ENCODE results near the gene DNAH10. TPM values are rescaled to one million over a fixed set of nuclear protein-coding genes. Genes with fewer than 3 reads are reported as not detected.

The DNAH10 gene
- total RNA-seq, 1 donor from 2014 or later = 1.0 TPM

- H3K36me3 Mint-ChIP-seq (ENCODE audit: insufficient read depth) = peaks cover 2% of the 10 kb centered on the region
- no peak for DNase-seq (ENCODE audit: low spot score, unreplicated experiment)
- H3K4me3 Mint-ChIP-seq (ENCODE audit: low read depth) = no peak overlapping the region
- TF ChIP-seq, protein P1, sequence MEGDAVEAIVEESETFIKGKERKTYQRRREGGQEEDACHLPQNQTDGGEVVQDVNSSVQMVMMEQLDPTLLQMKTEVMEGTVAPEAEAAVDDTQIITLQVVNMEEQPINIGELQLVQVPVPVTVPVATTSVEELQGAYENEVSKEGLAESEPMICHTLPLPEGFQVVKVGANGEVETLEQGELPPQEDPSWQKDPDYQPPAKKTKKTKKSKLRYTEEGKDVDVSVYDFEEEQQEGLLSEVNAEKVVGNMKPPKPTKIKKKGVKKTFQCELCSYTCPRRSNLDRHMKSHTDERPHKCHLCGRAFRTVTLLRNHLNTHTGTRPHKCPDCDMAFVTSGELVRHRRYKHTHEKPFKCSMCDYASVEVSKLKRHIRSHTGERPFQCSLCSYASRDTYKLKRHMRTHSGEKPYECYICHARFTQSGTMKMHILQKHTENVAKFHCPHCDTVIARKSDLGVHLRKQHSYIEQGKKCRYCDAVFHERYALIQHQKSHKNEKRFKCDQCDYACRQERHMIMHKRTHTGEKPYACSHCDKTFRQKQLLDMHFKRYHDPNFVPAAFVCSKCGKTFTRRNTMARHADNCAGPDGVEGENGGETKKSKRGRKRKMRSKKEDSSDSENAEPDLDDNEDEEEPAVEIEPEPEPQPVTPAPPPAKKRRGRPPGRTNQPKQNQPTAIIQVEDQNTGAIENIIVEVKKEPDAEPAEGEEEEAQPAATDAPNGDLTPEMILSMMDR (IDR thresholded peaks at IDR 0.05; ENCODE audit: unreplicated experiment) = no peak
- H3K4me1 Mint-ChIP-seq (ENCODE audit: low read depth) = peaks cover 36% of the 10 kb centered on the region
- H3K9me3 Mint-ChIP-seq (ENCODE audit: low read depth) = no peaks in the 10 kb centered on the region
- no peak overlapping the region for H3K27ac Mint-ChIP-seq
- no peaks in the 10 kb centered on the region for H3K27me3 Mint-ChIP-seq
Observed at GRCh38 chr12:123717350-123717749, 44.8 kb upstream of the DNAH10 start.

- peak overlapping the region; percentile 93 for H3K27ac Mint-ChIP-seq
- DNase-seq (ENCODE audit: low spot score, unreplicated experiment) = no peak
- H3K27me3 Mint-ChIP-seq = no peaks in the 10 kb centered on the region
- H3K36me3 Mint-ChIP-seq (ENCODE audit: insufficient read depth) = peaks cover 6% of the 10 kb centered on the region
- no peaks in the 10 kb centered on the region for H3K9me3 Mint-ChIP-seq (ENCODE audit: low read depth)
- peak overlapping the region; percentile 44 for H3K4me3 Mint-ChIP-seq (ENCODE audit: low read depth)
- H3K4me1 Mint-ChIP-seq (ENCODE audit: low read depth) = peaks cover 26% of the 10 kb centered on the region
- TF ChIP-seq, protein P1 (IDR thresholded peaks at IDR 0.05; ENCODE audit: unreplicated experiment) = no peak
Observed at GRCh38 chr12:123720141-123720814, 41.8 kb upstream of the DNAH10 start.

DNA sequence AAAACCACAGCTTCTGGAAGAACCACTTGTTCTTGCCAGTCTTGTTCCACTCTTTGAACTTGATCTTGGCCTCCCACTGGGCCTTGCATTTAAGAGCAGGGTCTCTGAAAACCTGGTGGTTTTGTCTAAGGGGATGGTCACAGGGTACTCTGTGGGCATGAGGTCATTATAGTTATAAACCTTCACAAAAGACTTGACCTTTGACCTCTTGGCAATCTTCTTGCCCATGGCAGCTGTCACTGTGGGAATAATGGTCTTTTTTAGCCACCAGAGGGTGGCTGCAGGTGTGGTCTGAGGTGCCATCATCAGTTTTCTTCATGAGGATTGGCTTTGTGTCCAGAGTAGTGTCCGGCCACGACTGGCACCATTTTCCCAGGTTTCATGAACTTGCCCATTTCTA lies 40.9 kb upstream of the DNAH10 start:
- Mint-ChIP-seq H3K4me3 (ENCODE audit: low read depth) (no peak overlapping the region), H3K36me3 (ENCODE audit: insufficient read depth) (peaks cover 11% of the 10 kb centered on the region), H3K27ac (no peak overlapping the region), H3K4me1 (ENCODE audit: low read depth) (peaks cover 26% of the 10 kb centered on the region), H3K27me3 (no peaks in the 10 kb centered on the region), H3K9me3 (ENCODE audit: low read depth) (no peaks in the 10 kb centered on the region)
- DNase-seq (ENCODE audit: low spot score, unreplicated experiment) = no peak
- TF ChIP-seq, protein P1 (IDR thresholded peaks at IDR 0.05; ENCODE audit: unreplicated experiment) = no peak

DNA sequence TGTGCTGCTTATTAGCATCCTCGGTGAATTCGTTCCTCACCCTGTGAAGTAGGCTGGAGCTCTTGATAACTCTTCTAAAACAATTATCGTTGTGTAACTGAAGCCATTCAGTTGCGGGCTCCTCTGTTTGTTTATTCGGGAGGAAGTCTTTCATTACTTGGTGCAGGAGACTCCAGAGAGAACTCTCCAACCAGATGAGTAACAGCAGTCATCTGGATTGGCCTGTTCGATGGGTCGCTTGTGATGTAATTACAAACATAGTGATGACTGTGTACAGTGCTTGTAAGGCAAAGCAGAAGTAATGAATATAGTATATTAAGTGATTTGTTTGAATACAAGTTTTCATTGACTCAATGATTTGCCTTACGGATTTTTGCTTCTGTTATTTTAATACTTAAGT lies 39.1 kb upstream of the DNAH10 start:
- H3K9me3 Mint-ChIP-seq (ENCODE audit: low read depth) = no peaks in the 10 kb centered on the region
- H3K4me1 Mint-ChIP-seq (ENCODE audit: low read depth) = peaks cover 26% of the 10 kb centered on the region
- H3K4me3 Mint-ChIP-seq (ENCODE audit: low read depth) = no peak overlapping the region
- H3K36me3 Mint-ChIP-seq (ENCODE audit: insufficient read depth) = peaks cover 16% of the 10 kb centered on the region
- H3K27me3 Mint-ChIP-seq = no peaks in the 10 kb centered on the region
- no peak overlapping the region for H3K27ac Mint-ChIP-seq
- TF ChIP-seq, protein P1 (IDR thresholded peaks at IDR 0.05; ENCODE audit: unreplicated experiment) = no peak
- no peak for DNase-seq (ENCODE audit: low spot score, unreplicated experiment)

- Mint-ChIP-seq H3K27ac (no peak overlapping the region), H3K27me3 (no peaks in the 10 kb centered on the region), H3K9me3 (ENCODE audit: low read depth) (no peaks in the 10 kb centered on the region), H3K36me3 (ENCODE audit: insufficient read depth) (peaks cover 21% of the 10 kb centered on the region), H3K4me3 (ENCODE audit: low read depth) (no peak overlapping the region), H3K4me1 (ENCODE audit: low read depth) (peaks cover 26% of the 10 kb centered on the region)
- TF ChIP-seq, protein P1 (IDR thresholded peaks at IDR 0.05; ENCODE audit: unreplicated experiment) = no peak
- no peak for DNase-seq (ENCODE audit: low spot score, unreplicated experiment)
Observed at GRCh38 chr12:123723765-123724164, 38.3 kb upstream of the DNAH10 start.

Data from progenitor cell of endocrine pancreas (in vitro differentiated cells).